ENCODE data around the gene TRIM16. TPM values are rescaled to one million over a fixed set of nuclear protein-coding genes. Genes with fewer than 3 reads are reported as not detected.
"Not testable (repeated sequence)": the region's sequence is repeated elsewhere in the genome, so short reads cannot be mapped to it uniquely, and the experiment has no call there.

TRIM16 gene
- total RNA-seq, 2 donors from 2014 or later: 12.0 to 21.7 TPM

GRCh38 chr17:15623661-15624209 lies 60.4 kb downstream of the TRIM16 start:
- intact Hi-C loops (cut with DNase I): not testable (repeated sequence)

GRCh38 chr17:15623255-15623654 lies 60.9 kb downstream of the TRIM16 start:
- intact Hi-C loops (cut with DNase I); DNase-seq (ENCODE audit: low spot score): not testable (repeated sequence)

More at GRCh38 chr17:15623661-15624209, 60.4 kb downstream of the TRIM16 start:
- not testable (repeated sequence) for DNase-seq (ENCODE audit: low spot score)

GRCh38 chr17:15622124-15622523 lies 62.0 kb downstream of the TRIM16 start:
- DNase-seq (ENCODE audit: low spot score); intact Hi-C loops (cut with DNase I): not testable (repeated sequence)

- intact Hi-C loops (cut with DNase I); DNase-seq (ENCODE audit: low spot score): not testable (repeated sequence)
These were observed 64.6 kb downstream of the TRIM16 start, which contains the start of gene FBXW10B for GRCh38 chr17:15619331-15620058. FBXW10B (minus strand) TSS chr17:15619704; CDS start chr17:15619512, 192 bp downstream.

GRCh38 chr17:15616828-15617227 lies 67.3 kb downstream of the TRIM16 start:
- intact Hi-C loops (cut with DNase I); DNase-seq (ENCODE audit: low spot score): not testable (repeated sequence)

GRCh38 chr17:15615850-15616249 lies 68.3 kb downstream of the TRIM16 start:
- DNase-seq (ENCODE audit: low spot score); intact Hi-C loops (cut with DNase I): not testable (repeated sequence)

GRCh38 chr17:15613111-15613510 lies 71.0 kb downstream of the TRIM16 start:
- intact Hi-C loops (cut with DNase I); DNase-seq (ENCODE audit: low spot score): not testable (repeated sequence)

GRCh38 chr17:15592960-15593359 lies 91.2 kb downstream of the TRIM16 start:
- intact Hi-C loops (cut with DNase I); DNase-seq (ENCODE audit: low spot score): not testable (repeated sequence)

GRCh38 chr17:15591986-15592385 lies 92.1 kb downstream of the TRIM16 start:
- DNase-seq (ENCODE audit: low spot score); intact Hi-C loops (cut with DNase I): not testable (repeated sequence)

GRCh38 chr17:15590844-15591243 lies 93.3 kb downstream of the TRIM16 start:
- intact Hi-C loops (cut with DNase I); DNase-seq (ENCODE audit: low spot score): not testable (repeated sequence)

- DNase-seq (ENCODE audit: low spot score); intact Hi-C loops (cut with DNase I): not testable (repeated sequence)
These were observed 94.3 kb downstream of the TRIM16 start for GRCh38 chr17:15589544-15590536.

GRCh38 chr17:15588017-15588416 lies 96.1 kb downstream of the TRIM16 start:
- DNase-seq (ENCODE audit: low spot score); intact Hi-C loops (cut with DNase I): not testable (repeated sequence)

GRCh38 chr17:15583313-15583712 lies 100.8 kb downstream of the TRIM16 start:
- DNase-seq (ENCODE audit: low spot score); intact Hi-C loops (cut with DNase I): not testable (repeated sequence)

GRCh38 chr17:15581462-15581861 lies 102.6 kb downstream of the TRIM16 start:
- DNase-seq (ENCODE audit: low spot score); intact Hi-C loops (cut with DNase I): not testable (repeated sequence)

Other genes with a start within 250 kb of the TRIM16 start
- 1 to 10 TPM; 4.5 TPM for gene CDRT4, start 216.7 kb downstream of the TRIM16 start, total RNA-seq
- 10 to 100 TPM in 1 of 2 donors, 1 to 10 TPM in 1; 8.9 to 14.0 TPM for gene TVP23C, start 120.8 kb downstream of the TRIM16 start, total RNA-seq
- gene FBXW10B, start 64.6 kb downstream of the TRIM16 start, total RNA-seq: under 1 TPM; 0.93 to 0.95 TPM
- gene ZNF286A, start 15.4 kb upstream of the TRIM16 start, total RNA-seq: 10 to 100 TPM; 14.5 to 15.5 TPM
- gene TBC1D26, start 48.0 kb upstream of the TRIM16 start, total RNA-seq: not detected